Activated T-helper 9 cell treated with anti-CD3 and anti-CD28 coated beads, Interleukin-2, amount 50 U/mL, for 16 hours (primary cell): ENCODE data around the gene KANK3.
A peak's percentile ranks its signal among the peaks of the same experiment; 100 is the strongest.
"Not testable (repeated sequence)": the region's sequence is repeated elsewhere in the genome, so short reads cannot be mapped to it uniquely, and the experiment has no call there.

Experiments
- DNase-seq: peaks from one replicate; pipeline ENCODE4 v3.0.0-alpha.2; 2020; ENCODE audit warnings: low read depth

The KANK3 gene

GRCh38 chr19:8342684-8343482 lies at the start of gene KANK3:
KANK3 (minus strand) TSS chr19:8343262; CDS start chr19:8337828, 5,434 bp downstream.
- peak; percentile 89 for DNase-seq

- DNase-seq = no peak
Measured at GRCh38 chr19:8392017-8392591, 49.0 kb upstream of the KANK3 start.

GRCh38 chr19:8391198-8392016 lies 48.3 kb upstream of the KANK3 start:
- no peak for DNase-seq

GRCh38 chr19:8390617-8390981 lies 47.5 kb upstream of the KANK3 start:
- peak; percentile 87 for DNase-seq

GRCh38 chr19:8389891-8390616 lies 47.0 kb upstream of the KANK3 start, which contains the start of gene RAB11B:
RAB11B (plus strand) TSS chr19:8390360; CDS start chr19:8390417, 57 bp downstream.
- peak; percentile 97 for DNase-seq

GRCh38 chr19:8388612-8388958 lies 45.5 kb upstream of the KANK3 start:
- DNase-seq = no peak

- no peak for DNase-seq
Measured at GRCh38 chr19:8387688-8388611, 44.9 kb upstream of the KANK3 start.

GRCh38 chr19:8386990-8387389 lies 43.9 kb upstream of the KANK3 start:
- no peak for DNase-seq

GRCh38 chr19:8386419-8386818 lies 43.4 kb upstream of the KANK3 start:
- not testable (repeated sequence) for DNase-seq

- DNase-seq = not testable (repeated sequence)
Measured at GRCh38 chr19:8385566-8385965, 42.5 kb upstream of the KANK3 start.

GRCh38 chr19:8385103-8385502 lies 42.0 kb upstream of the KANK3 start:
- not testable (repeated sequence) for DNase-seq

GRCh38 chr19:8384569-8384968 lies 41.5 kb upstream of the KANK3 start:
- not testable (repeated sequence) for DNase-seq

GRCh38 chr19:8379156-8379891 lies 36.3 kb upstream of the KANK3 start:
- not testable (repeated sequence) for DNase-seq

- no peak for DNase-seq
Measured at GRCh38 chr19:8377598-8377997, 34.5 kb upstream of the KANK3 start.

- not testable (repeated sequence) for DNase-seq
Measured at GRCh38 chr19:8376373-8376974, 33.4 kb upstream of the KANK3 start.

GRCh38 chr19:8375766-8376165 lies 32.7 kb upstream of the KANK3 start:
- DNase-seq = not testable (repeated sequence)

- no peak for DNase-seq
Measured at GRCh38 chr19:8373867-8374813, 31.1 kb upstream of the KANK3 start.

- no peak for DNase-seq
Measured at GRCh38 chr19:8371011-8371804, 28.1 kb upstream of the KANK3 start.
